ENCODE data around the gene MYO1G.

MYO1G gene

GRCh38 chr7:44967571-44968446 lies 11.0 kb downstream of the MYO1G start:
- no peak for DNase-seq (ENCODE audit: low read depth in 2 of 2)

DNA sequence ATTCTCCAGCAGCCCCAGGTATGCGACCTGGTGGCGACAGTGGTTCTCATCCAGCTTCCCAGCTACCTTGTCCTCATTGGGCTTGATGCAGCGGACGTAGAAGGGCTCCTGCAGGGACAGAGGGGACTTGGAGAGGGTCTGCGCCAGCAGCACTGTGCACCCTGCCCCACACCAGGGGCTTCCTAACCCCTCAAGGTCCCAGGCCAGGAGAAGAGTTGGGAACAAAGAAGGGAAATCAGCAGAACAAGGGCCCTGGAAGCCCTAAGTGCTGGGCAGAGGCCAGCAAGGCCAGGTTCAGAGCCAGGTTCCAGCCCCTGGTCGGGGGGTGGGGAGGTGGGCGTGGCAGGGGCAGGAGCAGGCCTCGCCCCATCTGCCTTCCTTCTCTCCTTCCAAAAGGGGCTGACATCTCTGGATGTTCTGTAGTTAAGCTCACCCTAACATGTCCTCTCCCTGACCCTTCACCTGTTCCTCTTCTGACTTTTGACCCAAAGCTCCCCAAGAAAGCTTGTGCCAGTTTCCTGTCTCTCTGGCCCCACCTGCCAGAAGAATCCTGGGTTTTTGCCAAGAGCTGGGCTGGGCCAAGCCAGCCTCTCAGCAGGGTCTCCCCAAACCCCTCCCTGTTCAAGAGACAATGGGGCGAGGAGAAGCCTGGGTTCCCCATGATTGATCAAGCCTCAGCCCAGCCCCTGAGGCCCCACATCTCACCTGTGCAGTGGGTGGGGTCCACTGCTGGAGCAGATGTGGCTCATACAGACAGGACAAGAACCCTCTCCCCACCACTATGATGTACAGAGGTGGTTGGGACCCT lies 11.9 kb downstream of the MYO1G start:
- DNase-seq (ENCODE audit: low read depth in 2 of 2): no peak

- no peak for DNase-seq (ENCODE audit: low read depth in 2 of 2)
Observed at GRCh38 chr7:44965937-44966730, 12.7 kb downstream of the MYO1G start.

GRCh38 chr7:44965441-44965903 lies 13.3 kb downstream of the MYO1G start:
- DNase-seq (ENCODE audit: low read depth in 2 of 2): no peak

DNA sequence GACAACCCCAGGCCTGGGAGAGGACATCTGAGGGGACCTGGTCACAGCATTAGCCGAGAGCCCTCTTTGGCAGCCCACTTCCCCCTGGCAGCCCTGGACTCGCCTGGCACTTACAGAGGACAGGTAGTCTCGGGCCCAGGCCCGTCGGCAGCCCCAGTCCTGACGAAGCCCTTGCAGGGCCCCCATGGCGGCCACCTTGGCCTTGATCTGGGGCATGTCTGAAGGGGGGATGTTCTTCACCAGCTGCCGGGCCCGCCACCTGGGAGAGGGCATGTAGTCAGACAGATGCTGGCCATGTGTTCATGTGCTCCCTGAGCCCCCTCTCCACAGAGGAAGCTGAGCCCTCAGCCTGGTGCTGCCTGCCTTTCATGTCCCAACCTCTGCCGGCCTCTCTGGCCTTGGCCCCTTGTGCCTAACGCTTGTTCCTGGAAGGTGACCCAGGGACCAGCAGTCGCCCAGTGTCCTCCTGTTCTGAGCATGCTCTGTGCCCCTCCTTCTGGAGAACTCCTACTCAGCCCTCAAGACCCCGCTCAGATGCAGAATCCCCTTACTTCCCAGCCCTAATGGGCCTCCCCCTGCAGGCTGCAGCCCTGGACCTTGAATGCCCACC lies 13.9 kb downstream of the MYO1G start:
- DNase-seq (ENCODE audit: low read depth in 2 of 2): no peak

- no peak for DNase-seq (ENCODE audit: low read depth in 2 of 2)
Observed at GRCh38 chr7:44964384-44964830, 14.4 kb downstream of the MYO1G start.

GRCh38 chr7:44963364-44964290 lies 15.2 kb downstream of the MYO1G start:
- no peak for DNase-seq (ENCODE audit: low read depth in 2 of 2)

DNA sequence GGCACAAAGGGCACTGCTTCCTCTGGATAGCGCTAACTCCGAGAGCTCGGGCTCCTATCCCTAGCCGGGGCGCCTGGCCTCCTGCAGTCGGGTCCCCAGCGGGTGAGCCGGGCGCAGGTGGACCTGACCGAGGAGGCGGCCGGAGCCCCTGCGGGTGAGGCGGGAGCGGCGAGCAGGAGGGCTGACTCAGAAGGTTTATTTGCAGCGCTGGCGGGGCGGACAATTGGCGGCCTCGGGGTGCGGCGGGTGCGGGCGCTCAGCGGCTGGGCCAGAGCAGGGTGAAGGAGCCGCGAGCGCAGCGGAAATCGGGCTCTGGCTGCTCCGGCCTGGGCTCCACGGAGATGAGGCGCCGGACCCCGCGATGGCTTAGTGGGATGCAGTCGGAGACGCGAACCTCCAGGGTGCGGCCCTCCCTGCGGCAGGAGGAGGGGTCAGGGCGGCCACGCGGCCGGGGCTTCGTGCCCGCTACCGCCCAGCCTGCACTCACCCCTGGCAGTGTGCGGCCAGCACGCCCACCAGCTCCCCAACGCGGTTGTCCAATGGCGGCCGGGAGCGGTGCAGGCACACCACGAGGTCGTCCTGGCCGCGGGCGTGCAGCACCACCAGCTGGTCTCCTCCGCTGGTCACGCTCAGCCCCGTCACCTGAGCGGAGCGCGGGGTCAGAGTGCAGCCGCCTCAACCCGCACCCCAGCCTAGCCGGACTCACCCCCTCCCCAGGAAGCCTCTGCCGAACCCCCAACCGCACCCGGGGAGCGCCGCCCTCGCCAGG lies 16.1 kb downstream of the MYO1G start:
- no peak for DNase-seq (ENCODE audit: low read depth in 2 of 2)

GRCh38 chr7:44961844-44962482 lies 16.9 kb downstream of the MYO1G start:
- no peak for DNase-seq (ENCODE audit: low read depth in 2 of 2)

GRCh38 chr7:44960011-44960580 lies 18.7 kb downstream of the MYO1G start:
- DNase-seq (ENCODE audit: low read depth in 2 of 2): no peak

- no peak for DNase-seq (ENCODE audit: low read depth in 2 of 2)
Observed at GRCh38 chr7:44959433-44959951, 19.3 kb downstream of the MYO1G start.

GRCh38 chr7:44958645-44959344 lies 20.0 kb downstream of the MYO1G start:
- DNase-seq (ENCODE audit: low read depth in 2 of 2): no peak

- DNase-seq (ENCODE audit: low read depth in 2 of 2): no peak
Observed at GRCh38 chr7:44956157-44956766, 22.6 kb downstream of the MYO1G start.

GRCh38 chr7:44955733-44956132 lies 23.1 kb downstream of the MYO1G start:
- DNase-seq (ENCODE audit: low read depth in 2 of 2): no peak

GRCh38 chr7:44953156-44953555 lies 25.7 kb downstream of the MYO1G start:
- no peak for DNase-seq (ENCODE audit: low read depth in 2 of 2)

DNA sequence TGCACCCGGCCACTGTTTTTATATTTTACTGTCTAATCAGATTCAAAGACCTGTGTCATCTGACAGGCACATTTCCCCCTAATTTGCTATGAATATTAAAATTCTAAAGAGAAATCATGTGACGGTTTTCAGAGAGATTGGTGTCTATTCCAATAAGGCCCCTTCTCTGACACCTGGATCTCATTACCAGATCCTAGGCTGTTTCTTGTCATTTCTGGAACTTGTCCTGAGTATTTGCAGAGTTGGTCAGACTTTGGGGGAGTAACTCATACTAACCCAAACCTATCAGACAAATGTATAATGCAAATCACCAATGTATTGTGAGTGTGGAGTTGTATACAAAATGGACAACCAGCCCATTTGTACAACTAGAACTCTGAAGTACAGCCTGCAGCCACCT lies 29.5 kb downstream of the MYO1G start:
- no peak for DNase-seq (ENCODE audit: low read depth in 2 of 2)

DNA sequence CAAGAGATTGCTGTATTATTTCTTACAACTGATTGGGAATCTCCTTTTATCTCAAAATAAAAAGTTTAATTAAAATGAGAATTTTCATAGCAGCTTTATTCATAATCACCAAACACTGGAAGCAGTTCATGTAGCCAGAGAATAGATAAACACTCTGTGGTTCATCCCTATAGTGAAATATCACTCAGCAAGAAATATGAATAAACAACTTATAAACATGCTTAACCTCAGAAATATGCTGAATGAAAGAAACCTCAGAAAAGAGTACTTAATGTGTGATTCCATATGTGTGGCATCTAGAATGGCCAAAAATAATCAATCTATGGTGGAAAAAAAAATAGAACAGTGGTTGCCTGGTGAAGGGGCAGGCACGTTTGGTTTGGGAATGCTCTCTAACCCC lies 33.3 kb downstream of the MYO1G start:
- DNase-seq (ENCODE audit: low read depth in 2 of 2): no peak

All from stimulated activated CD4-positive, alpha-beta T cell treated with anti-CD3 and anti-CD28 coated beads, Interleukin-15, amount 100 ng/mL, for 48 hours (primary cell).